K562 (cell line): Measurements from ENCODE around the gene ATXN2L. TPM values are rescaled to one million over a fixed set of nuclear protein-coding genes. Genes with fewer than 3 reads are reported as not detected.

ENCODE experiments used
- COPS2 ChIP-seq: fragments of 450-650 bp; conservative IDR thresholded peaks from 2 replicates; pipeline ENCODE4 v1.6.1; 2016; ENCODE audit warnings: mild to moderate bottlenecking, moderate library complexity
- EWSR1 ChIP-seq: fragments of 450-650 bp; IDR thresholded peaks from 2 replicates; pipeline ENCODE4 v1.6.1; 2018; ENCODE audit warnings: borderline replicate concordance, mild to moderate bottlenecking, low read depth, moderate library complexity; ENCODE audit not compliant: partially characterized antibody
- ZC3H11A ChIP-seq: IDR thresholded peaks from 2 replicates; pipeline ENCODE4 v1.6.1; 2012; ENCODE audit warnings: low read depth, low read length, improper control_type of control experiment
- polyA plus RNA-seq, 8 experiments: library from polyadenylated mRNA; depleted of rRNA in 4 of 8; stranded (reverse) in 5 of 8; unstranded in 3 of 8; fragments of >200 nt; fragmentation: Nextera tagmentation in 2 of 8; fragmentation: Illumina TruSeq in 1 of 8; extraction: Ambion mirVana in 2 of 8; extraction: Trizol in 1 of 8; gene quantifications; 2 replicates each; pipeline versions ENCODE4 v1.2.1 to v1.2.3, GENCODE V29; 2011 to 2014; ENCODE audit warnings: inconsistent platforms in 1 of 8, missing spikeins in 1 of 8
- total RNA-seq, 7 experiments: library from RNA; depleted of rRNA in 6 of 7; stranded (reverse); fragments of >200 nt in 6 of 7; fragmentation: Illumina TruSeq in 2 of 7; extraction: Trizol in 2 of 7; gene quantifications; 2 replicates each; pipeline versions ENCODE4 v1.2.1 to v1.2.3, GENCODE V29; 2011 to 2021; ENCODE audit warnings: low replicate concordance in 1 of 7
- TF ChIP-seq, protein P1 (sequence below): fragments of 200-600 bp; sonication (generic); IDR thresholded peaks from one replicate; pipeline ENCODE4 v1.6.1; 2012; ENCODE audit warnings: mild to moderate bottlenecking, low read depth, low read length, inconsistent platforms
- TF ChIP-seq, protein P2 (sequence below): sonication (generic); formaldehyde crosslinking; IDR thresholded peaks from 2 replicates; pipeline ENCODE4 v1.8.1; 2022; ENCODE audit warnings: missing genetic modification reagents
- TF ChIP-seq, protein P3 (sequence below): fragments of 450-650 bp; formaldehyde crosslinking; IDR thresholded peaks from 2 replicates; pipeline ENCODE4 v1.4.0; 2022; ENCODE audit warnings: missing genetic modification characterization
- TF ChIP-seq, protein P4 (sequence below): fragments of 250-450 bp; sonication (Bioruptor Pico); IDR thresholded peaks from 2 replicates; pipeline ENCODE4 v1.4.0; 2020; ENCODE audit warnings: mild to moderate bottlenecking

ATXN2L gene
- total and polyA plus RNA-seq, 9 of the 15 experiments (the other 6 are each of a cell fraction or from before 2014, with no cell fraction given) = 3.8 to 280 (median 37.2) TPM

DNA sequence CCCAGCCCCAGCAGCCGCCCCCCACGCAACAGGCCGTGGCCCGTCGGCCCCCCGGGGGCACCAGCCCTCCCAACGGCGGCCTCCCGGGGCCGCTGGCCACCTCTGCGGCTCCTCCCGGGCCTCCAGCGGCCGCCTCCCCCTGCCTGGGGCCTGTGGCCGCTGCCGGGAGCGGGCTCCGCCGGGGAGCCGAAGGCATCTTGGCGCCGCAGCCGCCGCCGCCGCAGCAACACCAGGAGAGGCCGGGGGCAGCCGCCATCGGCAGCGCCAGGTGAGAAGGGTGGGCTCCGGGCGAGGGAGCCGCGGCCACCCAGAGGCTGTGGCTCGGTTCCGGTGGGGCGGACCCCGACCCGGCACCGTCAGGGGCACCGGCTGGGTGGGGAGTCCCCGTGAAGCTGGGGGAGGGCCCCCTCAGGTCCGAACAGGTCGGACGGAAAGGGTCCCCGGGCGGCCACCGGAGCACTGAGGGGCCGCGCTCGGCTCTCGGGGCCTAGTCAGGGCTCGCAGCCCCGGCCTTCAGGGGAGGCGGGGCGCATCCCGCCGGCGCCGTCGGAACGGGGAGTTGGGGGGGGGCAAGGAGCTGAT lies 583 bp downstream of the ATXN2L start (continued):
- TF ChIP-seq, protein P1, sequence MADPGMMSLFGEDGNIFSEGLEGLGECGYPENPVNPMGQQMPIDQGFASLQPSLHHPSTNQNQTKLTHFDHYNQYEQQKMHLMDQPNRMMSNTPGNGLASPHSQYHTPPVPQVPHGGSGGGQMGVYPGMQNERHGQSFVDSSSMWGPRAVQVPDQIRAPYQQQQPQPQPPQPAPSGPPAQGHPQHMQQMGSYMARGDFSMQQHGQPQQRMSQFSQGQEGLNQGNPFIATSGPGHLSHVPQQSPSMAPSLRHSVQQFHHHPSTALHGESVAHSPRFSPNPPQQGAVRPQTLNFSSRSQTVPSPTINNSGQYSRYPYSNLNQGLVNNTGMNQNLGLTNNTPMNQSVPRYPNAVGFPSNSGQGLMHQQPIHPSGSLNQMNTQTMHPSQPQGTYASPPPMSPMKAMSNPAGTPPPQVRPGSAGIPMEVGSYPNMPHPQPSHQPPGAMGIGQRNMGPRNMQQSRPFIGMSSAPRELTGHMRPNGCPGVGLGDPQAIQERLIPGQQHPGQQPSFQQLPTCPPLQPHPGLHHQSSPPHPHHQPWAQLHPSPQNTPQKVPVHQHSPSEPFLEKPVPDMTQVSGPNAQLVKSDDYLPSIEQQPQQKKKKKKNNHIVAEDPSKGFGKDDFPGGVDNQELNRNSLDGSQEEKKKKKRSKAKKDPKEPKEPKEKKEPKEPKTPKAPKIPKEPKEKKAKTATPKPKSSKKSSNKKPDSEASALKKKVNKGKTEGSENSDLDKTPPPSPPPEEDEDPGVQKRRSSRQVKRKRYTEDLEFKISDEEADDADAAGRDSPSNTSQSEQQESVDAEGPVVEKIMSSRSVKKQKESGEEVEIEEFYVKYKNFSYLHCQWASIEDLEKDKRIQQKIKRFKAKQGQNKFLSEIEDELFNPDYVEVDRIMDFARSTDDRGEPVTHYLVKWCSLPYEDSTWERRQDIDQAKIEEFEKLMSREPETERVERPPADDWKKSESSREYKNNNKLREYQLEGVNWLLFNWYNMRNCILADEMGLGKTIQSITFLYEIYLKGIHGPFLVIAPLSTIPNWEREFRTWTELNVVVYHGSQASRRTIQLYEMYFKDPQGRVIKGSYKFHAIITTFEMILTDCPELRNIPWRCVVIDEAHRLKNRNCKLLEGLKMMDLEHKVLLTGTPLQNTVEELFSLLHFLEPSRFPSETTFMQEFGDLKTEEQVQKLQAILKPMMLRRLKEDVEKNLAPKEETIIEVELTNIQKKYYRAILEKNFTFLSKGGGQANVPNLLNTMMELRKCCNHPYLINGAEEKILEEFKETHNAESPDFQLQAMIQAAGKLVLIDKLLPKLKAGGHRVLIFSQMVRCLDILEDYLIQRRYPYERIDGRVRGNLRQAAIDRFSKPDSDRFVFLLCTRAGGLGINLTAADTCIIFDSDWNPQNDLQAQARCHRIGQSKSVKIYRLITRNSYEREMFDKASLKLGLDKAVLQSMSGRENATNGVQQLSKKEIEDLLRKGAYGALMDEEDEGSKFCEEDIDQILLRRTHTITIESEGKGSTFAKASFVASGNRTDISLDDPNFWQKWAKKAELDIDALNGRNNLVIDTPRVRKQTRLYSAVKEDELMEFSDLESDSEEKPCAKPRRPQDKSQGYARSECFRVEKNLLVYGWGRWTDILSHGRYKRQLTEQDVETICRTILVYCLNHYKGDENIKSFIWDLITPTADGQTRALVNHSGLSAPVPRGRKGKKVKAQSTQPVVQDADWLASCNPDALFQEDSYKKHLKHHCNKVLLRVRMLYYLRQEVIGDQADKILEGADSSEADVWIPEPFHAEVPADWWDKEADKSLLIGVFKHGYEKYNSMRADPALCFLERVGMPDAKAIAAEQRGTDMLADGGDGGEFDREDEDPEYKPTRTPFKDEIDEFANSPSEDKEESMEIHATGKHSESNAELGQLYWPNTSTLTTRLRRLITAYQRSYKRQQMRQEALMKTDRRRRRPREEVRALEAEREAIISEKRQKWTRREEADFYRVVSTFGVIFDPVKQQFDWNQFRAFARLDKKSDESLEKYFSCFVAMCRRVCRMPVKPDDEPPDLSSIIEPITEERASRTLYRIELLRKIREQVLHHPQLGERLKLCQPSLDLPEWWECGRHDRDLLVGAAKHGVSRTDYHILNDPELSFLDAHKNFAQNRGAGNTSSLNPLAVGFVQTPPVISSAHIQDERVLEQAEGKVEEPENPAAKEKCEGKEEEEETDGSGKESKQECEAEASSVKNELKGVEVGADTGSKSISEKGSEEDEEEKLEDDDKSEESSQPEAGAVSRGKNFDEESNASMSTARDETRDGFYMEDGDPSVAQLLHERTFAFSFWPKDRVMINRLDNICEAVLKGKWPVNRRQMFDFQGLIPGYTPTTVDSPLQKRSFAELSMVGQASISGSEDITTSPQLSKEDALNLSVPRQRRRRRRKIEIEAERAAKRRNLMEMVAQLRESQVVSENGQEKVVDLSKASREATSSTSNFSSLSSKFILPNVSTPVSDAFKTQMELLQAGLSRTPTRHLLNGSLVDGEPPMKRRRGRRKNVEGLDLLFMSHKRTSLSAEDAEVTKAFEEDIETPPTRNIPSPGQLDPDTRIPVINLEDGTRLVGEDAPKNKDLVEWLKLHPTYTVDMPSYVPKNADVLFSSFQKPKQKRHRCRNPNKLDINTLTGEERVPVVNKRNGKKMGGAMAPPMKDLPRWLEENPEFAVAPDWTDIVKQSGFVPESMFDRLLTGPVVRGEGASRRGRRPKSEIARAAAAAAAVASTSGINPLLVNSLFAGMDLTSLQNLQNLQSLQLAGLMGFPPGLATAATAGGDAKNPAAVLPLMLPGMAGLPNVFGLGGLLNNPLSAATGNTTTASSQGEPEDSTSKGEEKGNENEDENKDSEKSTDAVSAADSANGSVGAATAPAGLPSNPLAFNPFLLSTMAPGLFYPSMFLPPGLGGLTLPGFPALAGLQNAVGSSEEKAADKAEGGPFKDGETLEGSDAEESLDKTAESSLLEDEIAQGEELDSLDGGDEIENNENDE = no peak
- TF ChIP-seq COPS2 (no peak), ZC3H11A (no peak), EWSR1 (no peak)
- TF ChIP-seq, protein P2, sequence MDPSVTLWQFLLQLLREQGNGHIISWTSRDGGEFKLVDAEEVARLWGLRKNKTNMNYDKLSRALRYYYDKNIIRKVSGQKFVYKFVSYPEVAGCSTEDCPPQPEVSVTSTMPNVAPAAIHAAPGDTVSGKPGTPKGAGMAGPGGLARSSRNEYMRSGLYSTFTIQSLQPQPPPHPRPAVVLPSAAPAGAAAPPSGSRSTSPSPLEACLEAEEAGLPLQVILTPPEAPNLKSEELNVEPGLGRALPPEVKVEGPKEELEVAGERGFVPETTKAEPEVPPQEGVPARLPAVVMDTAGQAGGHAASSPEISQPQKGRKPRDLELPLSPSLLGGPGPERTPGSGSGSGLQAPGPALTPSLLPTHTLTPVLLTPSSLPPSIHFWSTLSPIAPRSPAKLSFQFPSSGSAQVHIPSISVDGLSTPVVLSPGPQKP (CRISPR knock-in tag) = no peak
- TF ChIP-seq, protein P3, sequence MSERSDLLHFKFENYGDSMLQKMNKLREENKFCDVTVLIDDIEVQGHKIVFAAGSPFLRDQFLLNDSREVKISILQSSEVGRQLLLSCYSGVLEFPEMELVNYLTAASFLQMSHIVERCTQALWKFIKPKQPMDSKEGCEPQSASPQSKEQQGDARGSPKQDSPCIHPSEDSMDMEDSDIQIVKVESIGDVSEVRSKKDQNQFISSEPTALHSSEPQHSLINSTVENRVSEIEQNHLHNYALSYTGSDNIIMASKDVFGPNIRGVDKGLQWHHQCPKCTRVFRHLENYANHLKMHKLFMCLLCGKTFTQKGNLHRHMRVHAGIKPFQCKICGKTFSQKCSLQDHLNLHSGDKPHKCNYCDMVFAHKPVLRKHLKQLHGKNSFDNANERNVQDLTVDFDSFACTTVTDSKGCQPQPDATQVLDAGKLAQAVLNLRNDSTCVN (CRISPR knock-in tag) = 0 out of 2 replicates have a peak, but pooled peaks have one; percentile 49
- TF ChIP-seq, protein P4, sequence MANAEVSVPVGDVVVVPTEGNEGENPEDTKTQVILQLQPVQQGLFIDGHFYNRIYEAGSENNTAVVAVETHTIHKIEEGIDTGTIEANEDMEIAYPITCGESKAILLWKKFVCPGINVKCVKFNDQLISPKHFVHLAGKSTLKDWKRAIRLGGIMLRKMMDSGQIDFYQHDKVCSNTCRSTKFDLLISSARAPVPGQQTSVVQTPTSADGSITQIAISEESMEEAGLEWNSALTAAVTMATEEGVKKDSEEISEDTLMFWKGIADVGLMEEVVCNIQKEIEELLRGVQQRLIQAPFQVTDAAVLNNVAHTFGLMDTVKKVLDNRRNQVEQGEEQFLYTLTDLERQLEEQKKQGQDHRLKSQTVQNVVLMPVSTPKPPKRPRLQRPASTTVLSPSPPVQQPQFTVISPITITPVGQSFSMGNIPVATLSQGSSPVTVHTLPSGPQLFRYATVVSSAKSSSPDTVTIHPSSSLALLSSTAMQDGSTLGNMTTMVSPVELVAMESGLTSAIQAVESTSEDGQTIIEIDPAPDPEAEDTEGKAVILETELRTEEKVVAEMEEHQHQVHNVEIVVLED (CRISPR knock-in tag) = no peak
